Measurements from ENCODE around the gene ABHD17A. TPM values are rescaled to one million over a fixed set of nuclear protein-coding genes. Genes with fewer than 3 reads are reported as not detected.

ABHD17A gene
- total RNA-seq, 1 donor from 2014 or later = 62.0 TPM

DNA sequence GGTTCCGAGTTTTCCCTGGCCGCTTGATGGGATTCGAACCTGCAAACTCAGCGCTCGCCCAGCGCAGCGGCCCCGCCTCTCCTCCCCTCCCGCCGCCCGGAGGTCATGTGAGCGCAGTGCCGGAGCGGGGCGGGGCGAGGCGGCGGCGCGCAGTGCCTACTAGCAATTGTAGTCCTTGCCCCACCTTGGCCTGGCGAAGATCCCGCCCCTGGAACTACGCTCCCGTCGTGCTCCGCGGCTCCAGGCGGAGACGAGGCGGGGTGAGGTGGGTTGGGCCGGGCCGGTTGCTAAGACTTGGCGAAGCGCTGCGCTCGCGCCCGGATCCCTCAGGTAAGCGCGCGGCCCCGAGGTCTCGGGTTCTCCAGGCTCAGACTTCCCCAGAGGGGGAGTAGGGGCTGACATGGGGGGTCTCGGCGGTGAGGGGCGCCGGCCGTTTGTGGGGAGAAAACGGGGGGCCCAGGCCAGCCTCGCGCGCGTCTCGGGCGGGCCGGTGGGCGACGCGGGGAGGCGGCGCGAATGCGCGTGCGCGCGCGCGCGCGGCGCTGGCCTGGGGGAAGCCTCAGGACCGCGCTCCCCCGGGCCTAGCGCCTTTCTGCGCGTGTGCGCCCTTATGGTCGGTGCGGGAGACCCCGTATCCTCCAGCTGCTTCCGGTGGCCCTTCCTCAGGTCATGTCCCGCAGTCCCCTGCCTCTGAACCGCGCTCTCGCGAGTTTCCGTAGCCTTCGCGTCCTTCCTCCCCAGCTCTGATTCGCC is 20.0 kb upstream of the ABHD17A start, which contains the start of the genes ADAT3 and SCAMP4:
TSS of gene ADAT3 (plus strand) at position 290 of the 753 bp plus-strand sequence. CDS start 6,649 bp downstream, outside the sequence.
TSS of gene SCAMP4 (plus strand) at position 290 of the 753 bp plus-strand sequence. CDS start 9,621 bp downstream, outside the sequence.
- TF ChIP-seq, protein P1, sequence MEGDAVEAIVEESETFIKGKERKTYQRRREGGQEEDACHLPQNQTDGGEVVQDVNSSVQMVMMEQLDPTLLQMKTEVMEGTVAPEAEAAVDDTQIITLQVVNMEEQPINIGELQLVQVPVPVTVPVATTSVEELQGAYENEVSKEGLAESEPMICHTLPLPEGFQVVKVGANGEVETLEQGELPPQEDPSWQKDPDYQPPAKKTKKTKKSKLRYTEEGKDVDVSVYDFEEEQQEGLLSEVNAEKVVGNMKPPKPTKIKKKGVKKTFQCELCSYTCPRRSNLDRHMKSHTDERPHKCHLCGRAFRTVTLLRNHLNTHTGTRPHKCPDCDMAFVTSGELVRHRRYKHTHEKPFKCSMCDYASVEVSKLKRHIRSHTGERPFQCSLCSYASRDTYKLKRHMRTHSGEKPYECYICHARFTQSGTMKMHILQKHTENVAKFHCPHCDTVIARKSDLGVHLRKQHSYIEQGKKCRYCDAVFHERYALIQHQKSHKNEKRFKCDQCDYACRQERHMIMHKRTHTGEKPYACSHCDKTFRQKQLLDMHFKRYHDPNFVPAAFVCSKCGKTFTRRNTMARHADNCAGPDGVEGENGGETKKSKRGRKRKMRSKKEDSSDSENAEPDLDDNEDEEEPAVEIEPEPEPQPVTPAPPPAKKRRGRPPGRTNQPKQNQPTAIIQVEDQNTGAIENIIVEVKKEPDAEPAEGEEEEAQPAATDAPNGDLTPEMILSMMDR (IDR thresholded peaks at IDR 0.05; ENCODE audit: unreplicated experiment) = no peak
- Mint-ChIP-seq H3K27me3 (ENCODE audit: low read depth) (no peaks in the 10 kb centered on the region), H3K27ac (peak within 1 kb of the TSS; percentile 98), H3K4me1 (peaks cover 28% of the 10 kb centered on the region), H3K36me3 (peaks cover 3% of the 10 kb centered on the region), H3K9me3 (no peaks in the 10 kb centered on the region), H3K4me3 (peak within 1 kb of the TSS; percentile 83)
- peak; percentile 98 for DNase-seq (ENCODE audit: low spot score in 2 of 2, unreplicated experiment in 2 of 2)

DNA sequence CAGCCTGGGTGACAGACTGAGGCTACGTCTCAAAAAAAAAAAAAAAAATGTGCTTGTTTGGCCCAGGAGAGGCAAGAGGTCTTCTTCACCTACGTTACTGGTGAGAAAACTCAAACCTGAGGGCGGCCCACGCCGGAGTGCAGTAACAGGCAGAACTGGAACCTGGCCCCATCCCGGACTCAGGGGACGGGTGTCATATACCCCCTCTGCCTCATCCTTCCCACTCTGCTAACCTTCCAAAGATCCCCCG is 19.5 kb upstream of the ABHD17A start:
- H3K27me3 Mint-ChIP-seq (ENCODE audit: low read depth) = no peaks in the 10 kb centered on the region
- TF ChIP-seq, protein P1 (IDR thresholded peaks at IDR 0.05; ENCODE audit: unreplicated experiment) = no peak
- peaks cover 25% of the 10 kb centered on the region for H3K4me1 Mint-ChIP-seq
- no peak for DNase-seq (ENCODE audit: low spot score in 2 of 2, unreplicated experiment in 2 of 2)
- no peaks in the 10 kb centered on the region for H3K36me3 Mint-ChIP-seq
- H3K27ac Mint-ChIP-seq = peak overlapping the region; percentile 96
- H3K4me3 Mint-ChIP-seq = peak overlapping the region; percentile 83
- H3K9me3 Mint-ChIP-seq = no peaks in the 10 kb centered on the region

DNA sequence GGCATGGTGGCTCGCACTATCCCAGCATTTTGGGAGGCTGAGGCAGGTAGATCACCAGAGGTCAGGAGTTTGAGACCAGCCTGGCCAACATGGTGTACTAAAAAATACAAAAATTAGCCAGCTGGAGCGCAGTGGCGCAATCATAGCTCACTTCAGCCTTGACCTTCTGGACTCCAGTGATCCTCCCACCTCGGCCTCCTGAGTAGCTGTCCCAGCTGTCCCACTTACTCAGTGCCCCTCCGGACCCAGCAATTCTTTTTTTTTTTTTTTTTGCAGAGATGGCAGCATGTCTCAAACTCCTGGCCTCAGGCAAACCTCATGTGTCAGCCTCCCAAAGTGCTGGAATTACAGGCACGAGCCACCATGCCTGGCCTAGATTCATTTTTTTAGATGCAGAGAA is 17.6 kb upstream of the ABHD17A start:
- Mint-ChIP-seq H3K4me1 (peaks cover 21% of the 10 kb centered on the region), H3K36me3 (no peaks in the 10 kb centered on the region), H3K27ac (peak overlapping the region; percentile 96), H3K27me3 (ENCODE audit: low read depth) (no peaks in the 10 kb centered on the region), H3K9me3 (no peaks in the 10 kb centered on the region), H3K4me3 (no peak overlapping the region)
- TF ChIP-seq, protein P1 (IDR thresholded peaks at IDR 0.05; ENCODE audit: unreplicated experiment) = no peak
- DNase-seq (ENCODE audit: low spot score in 2 of 2, unreplicated experiment in 2 of 2) = no peak

DNA sequence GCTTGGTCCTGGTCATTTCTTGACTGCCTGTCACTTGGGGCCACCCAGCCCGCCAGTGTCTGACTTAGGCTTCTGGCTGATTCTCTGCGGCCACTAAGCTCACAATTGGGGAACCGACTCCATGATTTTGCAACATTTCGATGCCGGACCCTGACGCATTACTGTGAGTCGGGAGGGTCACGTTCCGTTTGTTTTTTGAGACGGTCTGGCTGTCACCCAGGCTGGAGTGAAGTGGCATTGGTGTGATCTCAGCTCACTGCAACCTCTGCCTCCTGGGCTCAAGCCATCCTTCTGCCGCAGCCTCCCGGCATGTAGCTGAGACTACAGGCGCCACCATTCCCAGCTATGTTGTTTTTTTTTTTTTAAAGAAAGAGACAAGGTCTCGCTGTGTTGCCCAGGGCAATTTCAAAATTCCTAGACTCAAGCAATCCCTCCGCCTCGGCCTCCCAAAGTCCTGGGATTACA is 16.7 kb upstream of the ABHD17A start:
- no peaks in the 10 kb centered on the region for H3K36me3 Mint-ChIP-seq
- H3K27me3 Mint-ChIP-seq (ENCODE audit: low read depth) = no peaks in the 10 kb centered on the region
- H3K27ac Mint-ChIP-seq = peak overlapping the region; percentile 51
- H3K9me3 Mint-ChIP-seq = no peaks in the 10 kb centered on the region
- no peak overlapping the region for H3K4me3 Mint-ChIP-seq
- no peak for DNase-seq (ENCODE audit: low spot score in 2 of 2, unreplicated experiment in 2 of 2)
- H3K4me1 Mint-ChIP-seq = peaks cover 25% of the 10 kb centered on the region
- TF ChIP-seq, protein P1 (IDR thresholded peaks at IDR 0.05; ENCODE audit: unreplicated experiment) = no peak

DNA sequence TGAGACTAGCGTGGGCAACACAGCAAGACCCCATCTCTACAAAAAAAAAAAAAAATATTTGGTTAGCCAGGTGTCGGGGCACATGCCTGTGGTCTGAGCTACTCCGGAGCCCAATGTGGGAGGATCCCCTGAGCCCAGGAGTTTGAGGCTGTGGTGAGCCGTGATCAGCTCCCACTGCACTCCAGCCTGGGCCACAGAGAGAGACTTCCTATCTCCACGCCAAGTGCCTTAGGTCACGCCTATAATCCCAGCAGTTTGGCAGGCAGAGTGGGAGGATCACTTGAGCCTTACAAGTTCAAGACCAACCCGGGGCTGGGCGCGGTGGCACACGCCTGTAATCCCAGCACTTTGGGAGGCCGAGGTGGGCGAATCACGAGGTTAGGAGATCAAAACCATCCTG is 11.2 kb upstream of the ABHD17A start:
- no peak overlapping the region for H3K27ac Mint-ChIP-seq
- no peaks in the 10 kb centered on the region for H3K36me3 Mint-ChIP-seq
- no peaks in the 10 kb centered on the region for H3K27me3 Mint-ChIP-seq (ENCODE audit: low read depth)
- H3K4me1 Mint-ChIP-seq = peaks cover 5% of the 10 kb centered on the region
- no peak overlapping the region for H3K4me3 Mint-ChIP-seq
- H3K9me3 Mint-ChIP-seq = no peaks in the 10 kb centered on the region
- DNase-seq (ENCODE audit: low spot score in 2 of 2, unreplicated experiment in 2 of 2) = no peak
- TF ChIP-seq, protein P1 (IDR thresholded peaks at IDR 0.05; ENCODE audit: unreplicated experiment) = no peak

Measured in mesothelial cell of epicardium (in vitro differentiated cells).